HepG2 (cell line): ENCODE measurements around the gene SULT4A1. TPM values are rescaled to one million over a fixed set of nuclear protein-coding genes. Genes with fewer than 3 reads are reported as not detected.

Experiments used
- ARNT ChIP-seq: fragments of 450-650 bp; IDR thresholded peaks from 2 replicates; pipeline ENCODE4 v1.6.1; 2017
- CENPBD1 ChIP-seq: sonication (generic); formaldehyde crosslinking; IDR thresholded peaks from 2 replicates; pipeline ENCODE4 v1.8.0; 2022; ENCODE audit warnings: missing genetic modification reagents, low read depth, mild to moderate bottlenecking, borderline replicate concordance
- DNMT1 ChIP-seq: sonication (generic); formaldehyde crosslinking; IDR thresholded peaks from 2 replicates; pipeline ENCODE4 v1.5.1; 2020; ENCODE audit warnings: mild to moderate bottlenecking, missing genetic modification reagents
- JDP2 ChIP-seq: sonication (generic); formaldehyde crosslinking; IDR thresholded peaks from 2 replicates; pipeline ENCODE4 v1.8.1; 2022; ENCODE audit warnings: missing genetic modification reagents, borderline replicate concordance
- KLF11 ChIP-seq: IDR thresholded peaks from 2 replicates; pipeline ENCODE4 v1.6.1; 2016; ENCODE audit warnings: missing compliant biosample characterization
- MATR3 ChIP-seq: sonication (generic); formaldehyde crosslinking; IDR thresholded peaks from 2 replicates; pipeline ENCODE4 v1.4.0; 2020; ENCODE audit warnings: missing genetic modification reagents
- NFE2 ChIP-seq: sonication (generic); formaldehyde crosslinking; IDR thresholded peaks from 2 replicates; pipeline ENCODE4 v1.4.0; 2020; ENCODE audit warnings: missing genetic modification reagents
- PITX1 ChIP-seq: sonication (generic); formaldehyde crosslinking; IDR thresholded peaks from 2 replicates; pipeline ENCODE4 v1.5.1; 2020; ENCODE audit warnings: mild to moderate bottlenecking, missing genetic modification reagents
- PPARG ChIP-seq: conservative IDR thresholded peaks from 2 replicates; pipeline ENCODE4 v1.6.1; 2016; ENCODE audit warnings: missing biosample characterization, missing genetic modification reagents
- RARG ChIP-seq: sonication (generic); formaldehyde crosslinking; IDR thresholded peaks from 2 replicates; pipeline ENCODE4 v1.4.0; 2020; ENCODE audit warnings: low read depth, mild to moderate bottlenecking, missing genetic modification reagents
- RFXAP ChIP-seq: sonication (generic); formaldehyde crosslinking; IDR thresholded peaks from 2 replicates; pipeline ENCODE4 v1.4.0; 2020; ENCODE audit warnings: missing genetic modification reagents, borderline replicate concordance
- SNAPC2 ChIP-seq: sonication (generic); formaldehyde crosslinking; IDR thresholded peaks from 2 replicates; pipeline ENCODE4 v1.8.1; 2022; ENCODE audit warnings: mild to moderate bottlenecking, missing genetic modification reagents
- ZBTB26 ChIP-seq: IDR thresholded peaks from 2 replicates; pipeline ENCODE4 v1.6.1; 2016; ENCODE audit warnings: missing compliant biosample characterization, missing genetic modification reagents, borderline replicate concordance
- ZFYVE20 ChIP-seq: sonication (generic); formaldehyde crosslinking; IDR thresholded peaks from 2 replicates; pipeline ENCODE4 v1.8.0; 2023; ENCODE audit warnings: low read depth, mild to moderate bottlenecking, moderate library complexity, missing genetic modification reagents, borderline replicate concordance
- ZNF12 ChIP-seq: sonication (generic); formaldehyde crosslinking; IDR thresholded peaks from 2 replicates; pipeline ENCODE4 v1.5.0; 2020; ENCODE audit warnings: missing genetic modification reagents
- ZNF276 ChIP-seq: sonication (generic); formaldehyde crosslinking; IDR thresholded peaks from 2 replicates; pipeline ENCODE4 v1.4.0; 2020; ENCODE audit warnings: mild to moderate bottlenecking, low read depth, missing genetic modification reagents
- ZNF362 ChIP-seq: sonication (generic); formaldehyde crosslinking; IDR thresholded peaks from 2 replicates; pipeline ENCODE4 v1.4.0; 2020; ENCODE audit warnings: missing genetic modification reagents, mild to moderate bottlenecking, borderline replicate concordance
- ZNF414 ChIP-seq: sonication (generic); formaldehyde crosslinking; IDR thresholded peaks from 2 replicates; pipeline ENCODE4 v1.5.0; 2020; ENCODE audit warnings: missing genetic modification reagents
- ZNF512 ChIP-seq: sonication (generic); formaldehyde crosslinking; IDR thresholded peaks from 2 replicates; pipeline ENCODE4 v1.4.0; 2020; ENCODE audit warnings: mild to moderate bottlenecking, missing genetic modification reagents
- ZNF572 ChIP-seq: sonication (generic); formaldehyde crosslinking; IDR thresholded peaks from 2 replicates; pipeline ENCODE4 v1.5.1; 2020; ENCODE audit warnings: mild to moderate bottlenecking, missing genetic modification reagents
- ZNF607 ChIP-seq: sonication (generic); formaldehyde crosslinking; IDR thresholded peaks from 2 replicates; pipeline ENCODE4 v1.5.1; 2020; ENCODE audit warnings: missing genetic modification reagents, mild to moderate bottlenecking, borderline replicate concordance
- ZNF704 ChIP-seq: sonication (generic); formaldehyde crosslinking; IDR thresholded peaks from 2 replicates; pipeline ENCODE4 v1.8.1; 2023; ENCODE audit warnings: mild to moderate bottlenecking, inconsistent platforms, moderate library complexity, missing genetic modification reagents, borderline replicate concordance
- ZSCAN12 ChIP-seq: sonication (generic); formaldehyde crosslinking; IDR thresholded peaks from 2 replicates; pipeline ENCODE4 v1.9.0; 2021; ENCODE audit warnings: mild to moderate bottlenecking, missing genetic modification reagents
- polyA plus RNA-seq, 8 experiments: library from polyadenylated mRNA; depleted of rRNA in 3 of 8; stranded (reverse) in 7 of 8; unstranded in 1 of 8; fragments of >200 nt; fragmentation: Illumina TruSeq in 4 of 8; extraction: Trizol in 4 of 8; gene quantifications; 2 replicates each; pipeline versions ENCODE4 v1.2.1 to v1.2.3, GENCODE V29; 2011 to 2016; ENCODE audit warnings: low read depth in 4 of 8, missing spikeins in 1 of 8, mixed read lengths in 1 of 8; ENCODE audit not compliant: insufficient read depth in 1 of 8
- total RNA-seq, 5 experiments: library from RNA; depleted of rRNA; stranded (reverse); fragments of >200 nt; fragmentation: Illumina TruSeq; extraction: Trizol; gene quantifications; 2 replicates each; pipeline ENCODE4 v1.2.3, GENCODE V29; 2016; ENCODE audit warnings: low read depth in 1 of 5

Gene SULT4A1
- total and polyA plus RNA-seq, 2 of the 13 experiments (the other 11 are each of a cell fraction or from before 2014, with no cell fraction given): not detected

- no peak for TF ChIP-seq ARNT
- no peak for TF ChIP-seq PITX1
- TF ChIP-seq ZNF607 (CRISPR knock-in tag): 0 out of 2 replicates have a peak, but pooled peaks have one; percentile 22
- TF ChIP-seq ZSCAN12 (CRISPR knock-in tag): no peak
- no peak for TF ChIP-seq ZNF414
- no peak for TF ChIP-seq SNAPC2 (CRISPR knock-in tag)
- no peak for TF ChIP-seq NFE2 (CRISPR knock-in tag)
- no peak for TF ChIP-seq ZNF362 (CRISPR knock-in tag)
- no peak for TF ChIP-seq ZBTB26 (CRISPR knock-in tag)
- TF ChIP-seq ZNF276 (CRISPR knock-in tag): no peak
- no peak for TF ChIP-seq MATR3
- TF ChIP-seq DNMT1 (CRISPR knock-in tag): no peak
- TF ChIP-seq RARG: no peak
- TF ChIP-seq CENPBD1 (CRISPR knock-in tag): no peak
- TF ChIP-seq JDP2: no peak
- TF ChIP-seq ZNF512 (CRISPR knock-in tag): no peak
- no peak for TF ChIP-seq ZNF12 (CRISPR knock-in tag)
- TF ChIP-seq ZFYVE20 (CRISPR knock-in tag): no peak
- TF ChIP-seq KLF11 (CRISPR knock-in tag): no peak
- TF ChIP-seq ZNF572 (CRISPR knock-in tag): no peak
- TF ChIP-seq PPARG (CRISPR knock-in tag): no peak
- TF ChIP-seq ZNF704 (CRISPR knock-in tag): no peak
- no peak for TF ChIP-seq RFXAP (CRISPR knock-in tag)
Observed at GRCh38 chr22:43823353-43823908, 38.9 kb downstream of the SULT4A1 start (continued).
